T-helper 2 cell (primary cell): ENCODE measurements around the gene POC1B.

Source experiments
- DNase-seq, 5 experiments: peaks; one replicate each; pipeline versions ENCODE4 v3.0.0 to v3.0.0-alpha.2; 2012 to 2022

POC1B gene

GRCh38 chr12:89538897-89539296 is 13.1 kb upstream of the POC1B start:
- DNase-seq, result no peak

GRCh38 chr12:89537389-89537788 is 11.5 kb upstream of the POC1B start:
- DNase-seq, result no peak

- DNase-seq, result peak in 2 of 5 experiments; percentile 27 to 66
These were observed 3.9 kb upstream of the POC1B start for GRCh38 chr12:89529738-89530137.

- DNase-seq, result no peak
These were observed 2.6 kb upstream of the POC1B start for GRCh38 chr12:89528434-89528833.

- DNase-seq, result peak; percentile 8 to 61 (median 23)
These were observed 483 bp downstream of the POC1B start for GRCh38 chr12:89525305-89525823.

GRCh38 chr12:89524541-89525304 is 1.1 kb downstream of the POC1B start, which contains the start of gene GALNT4:
Gene GALNT4 (minus strand): TSS chr12:89524796. CDS start chr12:89524549, 247 bp downstream.
- DNase-seq, result peak; percentile 42 to 86 (median 64)

- DNase-seq, result no peak
These were observed 1.9 kb downstream of the POC1B start for GRCh38 chr12:89523843-89524540.

GRCh38 chr12:89523393-89523792 is 2.5 kb downstream of the POC1B start:
- DNase-seq, result no peak

- DNase-seq, result no peak
These were observed 4.3 kb downstream of the POC1B start for GRCh38 chr12:89521364-89522223.

- no peak for DNase-seq
These were observed 8.1 kb downstream of the POC1B start for GRCh38 chr12:89517720-89518119.

GRCh38 chr12:89516633-89517032 is 9.2 kb downstream of the POC1B start:
- no peak for DNase-seq

- DNase-seq, result peak in 1 of 5 experiments; percentile 35
These were observed 11.1 kb downstream of the POC1B start for GRCh38 chr12:89514751-89515150.

GRCh38 chr12:89513544-89513943 is 12.3 kb downstream of the POC1B start:
- DNase-seq, result no peak

- no peak for DNase-seq
These were observed 18.6 kb downstream of the POC1B start for GRCh38 chr12:89507015-89507824.

GRCh38 chr12:89506050-89506449 is 19.8 kb downstream of the POC1B start:
- DNase-seq, result no peak

GRCh38 chr12:89504560-89505346 is 21.1 kb downstream of the POC1B start:
- DNase-seq, result no peak

GRCh38 chr12:89501793-89502192 is 24.1 kb downstream of the POC1B start:
- DNase-seq, result no peak

- no peak for DNase-seq
These were observed 26.0 kb downstream of the POC1B start for GRCh38 chr12:89499857-89500256.

- no peak for DNase-seq
These were observed 28.4 kb downstream of the POC1B start for GRCh38 chr12:89497467-89497866.

GRCh38 chr12:89497005-89497404 is 28.8 kb downstream of the POC1B start:
- DNase-seq, result no peak
